ENCODE data around the gene IPP.
"Not testable (repeated sequence)": the region's sequence is repeated elsewhere in the genome, so short reads cannot be mapped to it uniquely, and the experiment has no call there.

IPP gene

GRCh38 chr1:45767035-45767434 lies 16.6 kb upstream of the IPP start:
- no peaks in the 10 kb centered on the region for H3K36me3 ChIP-seq (ENCODE audit: control insufficient read depth, low read depth, low read length)
- no peaks in the 10 kb centered on the region for H3K4me1 ChIP-seq (ENCODE audit: control insufficient read depth, low read depth, low read length)
- no peaks in the 10 kb centered on the region for H3K9me3 ChIP-seq (ENCODE audit: control insufficient read depth, low read depth, low read length)
- no peak overlapping the region for H3K4me3 ChIP-seq (ENCODE audit: low read length)
- H3K27ac ChIP-seq (ENCODE audit: low read length): no peak overlapping the region
- H3K9ac ChIP-seq (ENCODE audit: low read length): no peak overlapping the region
- H3K27me3 ChIP-seq (ENCODE audit: control insufficient read depth, insufficient read depth, low read length): no peaks in the 10 kb centered on the region

GRCh38 chr1:45765999-45766792 lies 15.7 kb upstream of the IPP start:
- Histone ChIP-seq H3K27ac (ENCODE audit: low read length) (no peak overlapping the region), H3K4me1 (ENCODE audit: control insufficient read depth, low read depth, low read length) (no peaks in the 10 kb centered on the region), H3K9ac (ENCODE audit: low read length) (no peak overlapping the region), H3K9me3 (ENCODE audit: control insufficient read depth, low read depth, low read length) (no peaks in the 10 kb centered on the region), H3K36me3 (ENCODE audit: control insufficient read depth, low read depth, low read length) (no peaks in the 10 kb centered on the region), H3K4me3 (ENCODE audit: low read length) (no peak overlapping the region), H3K27me3 (ENCODE audit: control insufficient read depth, insufficient read depth, low read length) (no peaks in the 10 kb centered on the region)

- Histone ChIP-seq H3K9ac (ENCODE audit: low read length) (no peak overlapping the region), H3K4me1 (ENCODE audit: control insufficient read depth, low read depth, low read length) (no peaks in the 10 kb centered on the region), H3K27ac (ENCODE audit: low read length) (no peak overlapping the region), H3K9me3 (ENCODE audit: control insufficient read depth, low read depth, low read length) (no peaks in the 10 kb centered on the region), H3K36me3 (ENCODE audit: control insufficient read depth, low read depth, low read length) (no peaks in the 10 kb centered on the region), H3K4me3 (ENCODE audit: low read length) (no peak overlapping the region), H3K27me3 (ENCODE audit: control insufficient read depth, insufficient read depth, low read length) (no peaks in the 10 kb centered on the region)
Observed at GRCh38 chr1:45762291-45762690, 11.8 kb upstream of the IPP start.

GRCh38 chr1:45755697-45756096 lies 5.2 kb upstream of the IPP start:
- Histone ChIP-seq H3K4me3 (ENCODE audit: low read length) (no peak overlapping the region), H3K9ac (ENCODE audit: low read length) (no peak overlapping the region), H3K9me3 (ENCODE audit: control insufficient read depth, low read depth, low read length) (no peaks in the 10 kb centered on the region), H3K36me3 (ENCODE audit: control insufficient read depth, low read depth, low read length) (no peaks in the 10 kb centered on the region), H3K27ac (ENCODE audit: low read length) (no peak overlapping the region), H3K27me3 (ENCODE audit: control insufficient read depth, insufficient read depth, low read length) (no peaks in the 10 kb centered on the region), H3K4me1 (ENCODE audit: control insufficient read depth, low read depth, low read length) (peaks cover 12% of the 10 kb centered on the region)

DNA sequence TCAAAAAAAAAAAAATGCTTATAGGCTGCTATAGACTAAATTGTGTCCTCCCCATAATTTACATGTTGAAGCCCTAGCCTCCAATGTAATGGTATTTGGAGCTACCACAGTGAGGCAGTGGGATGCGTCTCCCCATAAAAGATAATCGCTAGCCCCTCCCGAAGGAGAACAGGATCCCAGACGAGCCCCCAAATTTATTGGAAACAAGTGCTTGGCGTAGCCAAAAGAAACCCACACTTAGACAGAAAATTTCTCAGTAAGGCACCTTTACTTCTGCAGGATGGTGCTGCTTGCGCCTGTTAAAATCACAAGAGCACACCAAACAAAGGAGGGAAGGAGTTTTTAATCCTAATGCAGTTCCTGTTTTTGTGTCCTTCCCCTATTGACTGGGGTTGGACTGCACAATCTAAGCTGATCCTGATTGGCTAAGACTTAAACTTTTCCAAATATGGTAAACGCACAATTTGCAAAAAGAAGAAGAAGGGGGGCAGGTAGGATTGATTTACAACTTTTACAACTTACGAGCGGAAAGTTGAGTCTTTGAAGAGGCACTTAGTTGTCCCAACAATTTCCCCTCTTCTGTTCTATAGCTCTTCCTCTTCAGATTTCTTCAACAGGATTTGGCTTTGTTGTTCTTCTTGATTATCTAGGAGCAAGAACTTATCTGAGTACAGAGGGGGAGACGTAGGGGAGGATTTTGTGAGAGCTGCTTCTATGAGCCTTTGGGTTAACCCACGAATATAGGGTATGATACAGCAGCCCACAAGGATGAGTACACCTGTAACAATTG lies 3.0 kb upstream of the IPP start:
- H3K9ac ChIP-seq (ENCODE audit: low read length): no peak overlapping the region
- peak overlapping the region; percentile 58 for H3K27ac ChIP-seq (ENCODE audit: low read length)
- H3K9me3 ChIP-seq (ENCODE audit: control insufficient read depth, low read depth, low read length): no peaks in the 10 kb centered on the region
- H3K4me3 ChIP-seq (ENCODE audit: low read length): no peak overlapping the region
- H3K27me3 ChIP-seq (ENCODE audit: control insufficient read depth, insufficient read depth, low read length): no peaks in the 10 kb centered on the region
- H3K36me3 ChIP-seq (ENCODE audit: control insufficient read depth, low read depth, low read length): no peaks in the 10 kb centered on the region
- peaks cover 12% of the 10 kb centered on the region for H3K4me1 ChIP-seq (ENCODE audit: control insufficient read depth, low read depth, low read length)

- no peak overlapping the region for H3K4me3 ChIP-seq (ENCODE audit: low read length)
- H3K36me3 ChIP-seq (ENCODE audit: control insufficient read depth, low read depth, low read length): no peaks in the 10 kb centered on the region
- no peak overlapping the region for H3K9ac ChIP-seq (ENCODE audit: low read length)
- no peaks in the 10 kb centered on the region for H3K9me3 ChIP-seq (ENCODE audit: control insufficient read depth, low read depth, low read length)
- H3K27ac ChIP-seq (ENCODE audit: low read length): no peak overlapping the region
- H3K27me3 ChIP-seq (ENCODE audit: control insufficient read depth, insufficient read depth, low read length): no peaks in the 10 kb centered on the region
- H3K4me1 ChIP-seq (ENCODE audit: control insufficient read depth, low read depth, low read length): peaks cover 12% of the 10 kb centered on the region
Observed at GRCh38 chr1:45752441-45753052, 2.1 kb upstream of the IPP start.

GRCh38 chr1:45752014-45752413 lies 1.6 kb upstream of the IPP start:
- no peaks in the 10 kb centered on the region for H3K36me3 ChIP-seq (ENCODE audit: control insufficient read depth, low read depth, low read length)
- H3K4me3 ChIP-seq (ENCODE audit: low read length): no peak overlapping the region
- H3K9ac ChIP-seq (ENCODE audit: low read length): no peak overlapping the region
- no peak overlapping the region for H3K27ac ChIP-seq (ENCODE audit: low read length)
- H3K27me3 ChIP-seq (ENCODE audit: control insufficient read depth, insufficient read depth, low read length): no peaks in the 10 kb centered on the region
- H3K9me3 ChIP-seq (ENCODE audit: control insufficient read depth, low read depth, low read length): no peaks in the 10 kb centered on the region
- H3K4me1 ChIP-seq (ENCODE audit: control insufficient read depth, low read depth, low read length): peaks cover 12% of the 10 kb centered on the region

- not testable (repeated sequence) for H3K27me3 ChIP-seq (ENCODE audit: control insufficient read depth, insufficient read depth, low read length); H3K36me3 ChIP-seq (ENCODE audit: control insufficient read depth, low read depth, low read length); H3K9me3 ChIP-seq (ENCODE audit: control insufficient read depth, low read depth, low read length)
- Histone ChIP-seq H3K4me1 (ENCODE audit: control insufficient read depth, low read depth, low read length) (peaks cover 12% of the 10 kb centered on the region), H3K9ac (ENCODE audit: low read length) (peak overlapping the region; percentile 37), H3K4me3 (ENCODE audit: low read length) (peak overlapping the region; percentile 70), H3K27ac (ENCODE audit: low read length) (peak overlapping the region; percentile 38)
Observed at GRCh38 chr1:45751039-45751838, 786 bp upstream of the IPP start.

DNA sequence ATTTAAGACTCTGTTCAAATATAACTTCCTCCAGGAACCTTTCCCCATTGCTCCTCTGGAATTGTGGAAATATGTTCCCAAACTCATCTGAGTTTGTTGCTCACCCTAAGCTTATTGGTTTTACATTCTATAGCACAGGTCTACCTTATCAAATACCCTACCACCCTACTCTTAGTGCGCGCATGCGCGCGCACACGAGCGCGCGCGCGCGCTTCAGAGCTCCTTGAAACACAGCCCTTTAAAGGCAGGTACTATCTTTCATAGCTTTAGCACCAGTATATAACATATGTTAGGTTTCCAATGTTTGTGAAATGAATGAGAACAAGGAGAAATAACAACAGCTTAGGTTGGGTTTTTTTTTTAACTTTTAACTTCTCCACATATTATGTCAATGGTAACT lies 3.5 kb downstream of the IPP start:
- no peak overlapping the region for H3K27ac ChIP-seq (ENCODE audit: low read length)
- H3K4me1 ChIP-seq (ENCODE audit: control insufficient read depth, low read depth, low read length): no peaks in the 10 kb centered on the region
- no peak overlapping the region for H3K4me3 ChIP-seq (ENCODE audit: low read length)

DNA sequence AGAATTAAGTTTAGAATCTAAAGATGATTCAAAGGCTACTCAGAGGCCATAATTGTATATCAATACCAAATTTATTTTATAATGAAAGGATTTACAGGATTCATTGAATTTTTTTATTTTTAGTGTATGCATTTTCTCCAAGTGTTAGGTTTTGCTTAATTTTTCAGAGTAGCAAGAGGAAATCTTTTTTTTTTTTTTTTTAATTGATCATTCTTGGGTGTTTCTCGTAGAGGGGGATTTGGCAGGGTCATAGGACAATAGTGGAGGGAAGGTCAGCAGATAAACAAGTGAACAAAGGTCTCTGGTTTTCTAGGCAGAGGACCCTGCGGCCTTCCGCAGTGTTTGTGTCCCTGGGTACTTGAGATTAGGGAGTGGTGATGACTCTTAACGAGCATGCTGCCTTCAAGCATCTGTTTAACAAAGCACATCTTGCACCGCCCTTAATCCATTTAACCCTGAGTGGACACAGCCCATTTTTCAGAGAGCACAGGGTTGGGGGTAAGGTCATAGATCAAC lies 10.8 kb downstream of the IPP start:
- H3K4me3 ChIP-seq (ENCODE audit: low read length); H3K27me3 ChIP-seq (ENCODE audit: control insufficient read depth, insufficient read depth, low read length); H3K9me3 ChIP-seq (ENCODE audit: control insufficient read depth, low read depth, low read length); H3K27ac ChIP-seq (ENCODE audit: low read length); H3K4me1 ChIP-seq (ENCODE audit: control insufficient read depth, low read depth, low read length); H3K9ac ChIP-seq (ENCODE audit: low read length); H3K36me3 ChIP-seq (ENCODE audit: control insufficient read depth, low read depth, low read length): not testable (repeated sequence)

More for the DNA sequence above, 3.5 kb downstream of the IPP start:
- Histone ChIP-seq H3K27me3 (ENCODE audit: control insufficient read depth, insufficient read depth, low read length) (no peaks in the 10 kb centered on the region), H3K36me3 (ENCODE audit: control insufficient read depth, low read depth, low read length) (no peaks in the 10 kb centered on the region), H3K9ac (ENCODE audit: low read length) (no peak overlapping the region), H3K9me3 (ENCODE audit: control insufficient read depth, low read depth, low read length) (no peaks in the 10 kb centered on the region)

- Histone ChIP-seq H3K27ac (ENCODE audit: low read length) (no peak overlapping the region), H3K9ac (ENCODE audit: low read length) (no peak overlapping the region), H3K4me1 (ENCODE audit: control insufficient read depth, low read depth, low read length) (no peaks in the 10 kb centered on the region), H3K27me3 (ENCODE audit: control insufficient read depth, insufficient read depth, low read length) (no peaks in the 10 kb centered on the region), H3K36me3 (ENCODE audit: control insufficient read depth, low read depth, low read length) (no peaks in the 10 kb centered on the region), H3K9me3 (ENCODE audit: control insufficient read depth, low read depth, low read length) (no peaks in the 10 kb centered on the region), H3K4me3 (ENCODE audit: low read length) (no peak overlapping the region)
Observed at GRCh38 chr1:45739137-45739536, 11.3 kb downstream of the IPP start.

Measured in iPS-18a (cell line).